ES-I3 (cell line): Measurements from ENCODE around the gene ERLIN1.

ENCODE experiments used
- H3K36me3 ChIP-seq: 2 replicates; pipeline ENCODE4 v1.6.1; 2013; ENCODE audit warnings: mild to moderate bottlenecking, low read length, control low read depth, moderate library complexity; ENCODE audit not compliant: insufficient read depth
- H3K4me1 ChIP-seq: 2 replicates; pipeline ENCODE4 v1.6.1; 2013; ENCODE audit warnings: mild to moderate bottlenecking, control low read depth, low read length; ENCODE audit not compliant: insufficient read depth
- H3K9ac ChIP-seq: 2 replicates; pipeline ENCODE4 v1.6.1; 2013; ENCODE audit warnings: low read depth, mild to moderate bottlenecking, low read length, moderate library complexity
- H3K9me3 ChIP-seq: 2 replicates; pipeline ENCODE4 v1.6.1; 2013; ENCODE audit warnings: mild to moderate bottlenecking, low read length, moderate library complexity; ENCODE audit not compliant: control insufficient read depth, insufficient read depth

The ERLIN1 gene

DNA sequence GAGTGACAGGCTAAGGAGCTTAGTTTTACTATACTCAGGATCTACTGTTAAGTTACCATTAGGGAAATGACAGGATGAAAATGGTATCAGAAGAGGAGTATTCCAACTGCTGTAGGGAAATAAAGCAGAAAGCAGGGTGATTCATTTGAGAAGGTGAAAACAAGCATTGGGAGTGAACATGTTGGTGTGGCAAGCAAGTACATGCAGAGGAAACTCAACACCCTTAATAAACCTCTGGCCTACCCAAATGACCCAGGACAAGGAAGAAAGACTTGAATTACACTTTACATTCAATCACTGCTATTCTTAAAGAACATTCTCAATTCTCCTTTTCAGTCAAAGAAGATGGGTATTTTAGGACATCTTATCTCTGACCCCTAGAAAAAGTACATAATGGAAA, 28.7 kb downstream of the ERLIN1 start:
- Histone ChIP-seq H3K9me3 (no peaks in the 10 kb centered on the region), H3K4me1 (no peaks in the 10 kb centered on the region), H3K36me3 (peaks cover 4% of the 10 kb centered on the region), H3K9ac (no peak overlapping the region)

DNA sequence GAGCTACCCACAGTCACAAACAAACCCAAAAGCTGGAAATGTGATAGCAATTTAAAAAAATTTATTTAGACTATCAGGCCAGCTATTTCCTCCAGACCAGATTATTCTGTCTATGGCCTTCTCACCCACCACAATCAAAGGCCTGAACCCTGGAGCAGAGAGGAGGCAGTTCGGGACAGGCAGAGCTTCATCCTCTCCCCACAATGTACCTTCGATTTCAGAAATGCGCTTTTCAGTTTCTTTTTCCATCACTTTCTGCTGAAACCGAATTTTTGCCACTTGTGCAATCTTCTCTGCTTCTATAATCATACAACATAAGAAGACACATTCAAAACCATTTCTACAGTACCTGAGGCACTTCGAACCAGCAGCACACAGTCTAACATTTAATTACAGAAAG, 29.9 kb downstream of the ERLIN1 start:
- Histone ChIP-seq H3K36me3 (peaks cover 6% of the 10 kb centered on the region), H3K9ac (no peak overlapping the region), H3K4me1 (no peaks in the 10 kb centered on the region), H3K9me3 (no peaks in the 10 kb centered on the region)

DNA sequence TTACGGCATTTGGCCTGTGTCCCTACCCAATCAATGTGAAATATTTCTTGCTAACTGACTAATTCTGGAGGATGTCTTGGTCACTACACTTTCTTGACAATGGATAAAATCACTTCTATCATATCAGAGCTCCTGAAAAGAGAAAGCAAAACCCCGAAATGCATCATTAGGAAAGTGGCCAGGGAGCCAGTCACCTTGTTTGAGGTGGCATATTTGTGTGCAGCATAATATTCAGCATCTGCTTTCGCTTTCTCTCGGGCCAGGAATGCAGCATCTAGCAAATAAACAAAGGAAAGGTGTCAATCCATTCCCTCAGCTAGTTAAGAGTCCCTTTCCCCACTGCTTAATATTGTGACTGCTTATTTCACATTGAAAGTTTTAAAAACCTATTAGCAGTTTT, 31.2 kb downstream of the ERLIN1 start:
- H3K9me3 ChIP-seq, result no peaks in the 10 kb centered on the region
- H3K4me1 ChIP-seq, result no peaks in the 10 kb centered on the region
- H3K9ac ChIP-seq, result no peak overlapping the region
- peaks cover 7% of the 10 kb centered on the region for H3K36me3 ChIP-seq

DNA sequence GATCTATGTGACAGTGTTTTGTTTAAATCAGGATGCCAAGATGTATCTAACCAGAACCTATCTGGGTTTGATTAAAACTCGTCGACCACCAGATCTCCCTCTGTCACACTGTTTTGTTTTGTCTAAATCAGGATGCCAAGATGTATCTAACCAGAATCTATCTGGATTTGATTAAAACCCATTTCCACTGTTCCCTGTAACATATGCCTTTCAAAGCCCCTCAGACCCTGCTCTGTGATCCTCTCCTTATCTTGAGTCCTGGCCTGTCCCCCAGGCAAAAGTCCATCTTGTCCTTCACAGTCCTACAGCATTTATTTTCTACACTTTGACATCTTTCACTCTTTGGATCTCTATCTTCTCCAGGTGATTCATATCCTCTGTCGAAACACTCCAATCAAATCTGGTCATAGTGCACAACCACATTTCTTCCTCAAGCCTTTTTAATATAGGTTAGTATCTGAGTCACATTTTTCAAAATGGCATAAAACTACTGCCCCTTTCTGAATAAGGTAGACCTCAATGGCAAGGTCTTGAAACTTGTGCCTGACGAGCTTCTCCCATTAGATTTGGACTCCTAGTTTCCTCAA, 32.5 kb downstream of the ERLIN1 start:
- H3K9ac ChIP-seq, result no peak overlapping the region
- peaks cover 7% of the 10 kb centered on the region for H3K36me3 ChIP-seq
- no peaks in the 10 kb centered on the region for H3K9me3 ChIP-seq
- H3K4me1 ChIP-seq, result peaks cover 6% of the 10 kb centered on the region; the same call in 1 of the 2 replicates

DNA sequence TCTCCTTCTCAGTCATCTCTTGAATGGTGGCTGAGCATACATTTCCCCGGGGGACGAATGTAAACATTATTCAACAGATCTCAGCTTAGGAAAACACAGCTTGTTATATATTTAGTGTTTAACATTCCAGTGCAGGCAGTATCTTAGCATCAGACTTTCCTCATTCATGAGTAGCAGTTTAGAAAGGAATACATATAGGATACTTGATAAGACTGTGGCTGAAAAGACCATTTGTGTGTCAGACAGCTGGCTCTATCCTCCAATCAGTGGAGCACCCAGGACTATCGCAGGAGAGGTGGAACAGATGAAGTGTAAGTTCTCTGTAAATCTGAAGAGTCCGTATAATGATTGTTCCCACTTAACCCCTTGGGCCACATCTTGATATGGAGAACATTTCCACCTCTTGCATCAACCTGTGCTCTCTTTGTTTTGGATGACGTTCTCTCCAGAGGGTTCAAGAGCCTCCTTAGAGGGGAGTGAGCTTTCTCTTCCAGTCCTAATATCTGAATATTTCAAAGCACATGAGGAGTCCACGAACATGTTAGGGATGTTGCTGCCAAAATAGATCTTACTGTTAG, 34.0 kb downstream of the ERLIN1 start:
- H3K4me1 ChIP-seq, result peaks cover 6% of the 10 kb centered on the region; the same call in 1 of the 2 replicates
- peaks cover 7% of the 10 kb centered on the region for H3K36me3 ChIP-seq
- no peak overlapping the region for H3K9ac ChIP-seq
- no peaks in the 10 kb centered on the region for H3K9me3 ChIP-seq

DNA sequence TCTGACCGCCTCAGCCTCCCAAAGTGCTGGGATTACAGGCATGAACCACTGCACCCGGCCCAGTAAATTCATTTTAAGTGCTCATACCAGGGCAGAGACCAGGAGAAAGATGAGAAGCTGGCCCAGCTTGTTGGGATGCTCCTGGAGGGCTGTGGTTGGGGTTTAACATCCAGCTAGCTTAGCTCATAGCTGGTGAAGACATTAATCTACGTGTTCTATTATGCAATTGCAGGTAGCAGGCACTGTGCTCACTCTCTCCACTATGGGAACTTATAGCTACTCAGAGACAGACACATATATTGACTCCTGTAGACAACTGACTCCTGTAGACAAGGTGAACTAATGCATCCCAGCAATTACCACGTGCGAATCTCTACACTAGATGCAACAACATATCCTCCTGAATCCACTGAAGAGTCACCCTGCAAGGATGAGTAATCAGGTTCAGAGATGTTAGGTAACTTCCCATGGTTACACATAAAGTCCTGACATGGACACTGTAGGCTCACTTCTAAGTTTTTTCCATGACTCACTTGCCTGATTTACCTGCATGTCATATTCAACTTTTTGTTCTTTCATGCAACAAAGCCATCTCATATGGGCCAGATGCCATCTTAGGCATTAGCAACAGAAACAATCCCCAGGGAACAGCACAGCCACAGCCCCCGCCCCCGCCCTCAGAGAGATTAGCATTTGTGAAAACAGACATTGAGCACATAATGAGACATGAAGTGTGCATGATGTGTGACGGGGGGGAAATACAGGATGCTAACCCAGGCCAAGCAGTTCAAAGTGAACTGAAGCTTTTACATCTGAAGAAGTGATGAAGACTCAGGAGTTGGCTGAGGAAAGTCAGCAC, 37.2 kb downstream of the ERLIN1 start:
- peaks cover 4% of the 10 kb centered on the region for H3K36me3 ChIP-seq
- H3K4me1 ChIP-seq, result peaks cover 6% of the 10 kb centered on the region; the same call in 1 of the 2 replicates
- H3K9me3 ChIP-seq, result no peaks in the 10 kb centered on the region
- H3K9ac ChIP-seq, result no peak overlapping the region

DNA sequence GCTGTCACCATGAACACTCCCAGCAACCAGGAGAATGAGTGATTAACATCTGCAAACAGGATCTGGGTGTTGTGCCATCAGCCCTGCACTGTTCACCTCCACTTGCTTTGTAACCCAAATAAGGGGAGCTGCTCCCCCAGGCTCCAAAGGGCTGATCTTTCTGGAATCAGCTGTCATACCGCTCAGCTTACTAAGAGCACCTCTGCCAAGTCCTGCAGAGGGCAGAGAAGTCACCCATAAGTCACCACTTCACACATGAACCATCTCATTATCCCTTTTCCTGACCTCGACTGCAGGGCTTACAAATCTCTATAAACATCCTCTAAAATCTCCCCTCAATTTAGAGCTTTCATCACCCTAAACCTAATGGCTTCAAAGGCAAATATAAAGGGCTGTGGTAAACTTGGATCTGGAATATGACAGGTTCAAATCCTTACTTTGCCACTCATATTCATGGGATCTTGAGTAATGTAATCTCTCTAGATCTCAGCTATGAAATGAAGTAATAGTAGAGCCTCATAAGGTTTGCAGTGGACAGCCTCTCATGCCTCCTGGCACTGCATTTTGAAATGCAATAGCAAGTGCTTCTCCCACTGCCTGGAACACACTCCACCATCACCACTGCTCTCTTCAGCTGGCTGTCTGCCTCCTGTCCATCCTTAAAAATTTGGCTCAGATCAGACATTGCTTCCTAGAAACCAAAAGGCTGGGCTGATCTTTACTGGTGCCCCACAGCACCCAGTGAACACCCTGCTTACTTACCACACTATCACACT, 38.8 kb downstream of the ERLIN1 start:
- Histone ChIP-seq H3K36me3 (peaks cover 3% of the 10 kb centered on the region; the same call in 1 of the 2 replicates), H3K9ac (no peak overlapping the region), H3K9me3 (no peaks in the 10 kb centered on the region), H3K4me1 (peaks cover 6% of the 10 kb centered on the region; the same call in 1 of the 2 replicates)

DNA sequence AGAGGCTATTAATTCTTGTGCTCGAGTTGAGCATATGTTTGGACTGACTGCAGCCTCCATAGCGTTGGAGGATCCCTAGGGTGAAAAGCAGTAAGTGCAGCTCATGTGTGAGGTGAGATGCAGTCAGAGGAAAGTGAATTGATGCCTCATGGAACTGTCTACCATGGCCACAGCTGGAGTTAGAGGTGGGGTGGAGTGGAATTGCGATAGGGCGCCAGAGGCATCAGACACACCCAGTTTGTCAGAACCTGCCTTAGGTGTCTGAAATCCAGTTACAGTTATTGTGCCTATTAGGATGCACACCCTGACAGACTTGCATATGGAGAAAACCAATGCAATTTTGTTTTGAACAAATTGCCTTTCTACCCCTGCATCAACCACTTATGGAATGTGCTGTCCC, 39.4 kb downstream of the ERLIN1 start:
- Histone ChIP-seq H3K4me1 (peaks cover 6% of the 10 kb centered on the region; the same call in 1 of the 2 replicates), H3K9me3 (no peaks in the 10 kb centered on the region), H3K36me3 (peaks cover 3% of the 10 kb centered on the region; the same call in 1 of the 2 replicates), H3K9ac (no peak overlapping the region)

DNA sequence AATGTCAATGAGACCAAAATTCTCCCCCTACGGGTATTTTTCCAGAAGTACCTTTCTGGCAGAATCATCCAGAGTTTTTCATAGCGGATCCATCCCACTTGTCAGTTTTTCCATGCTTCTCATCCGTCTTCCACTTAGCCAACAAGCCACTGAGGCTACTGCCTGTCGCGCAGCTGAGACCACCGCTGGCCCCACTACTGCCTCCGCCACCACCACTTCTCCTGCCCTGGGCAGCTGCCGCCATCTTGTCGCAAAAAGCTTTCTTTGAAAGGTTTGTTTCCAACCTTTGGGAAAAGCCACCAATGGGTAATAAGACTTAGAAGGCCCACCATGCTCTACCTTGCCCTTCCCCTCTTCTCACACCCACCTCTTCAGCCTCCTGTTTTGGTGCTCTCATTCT, 42.1 kb downstream of the ERLIN1 start:
- peaks cover 4% of the 10 kb centered on the region; the same call in 1 of the 2 replicates for H3K4me1 ChIP-seq
- H3K9ac ChIP-seq, result no peak overlapping the region
- H3K9me3 ChIP-seq, result no peaks in the 10 kb centered on the region
- H3K36me3 ChIP-seq, result no peaks in the 10 kb centered on the region

DNA sequence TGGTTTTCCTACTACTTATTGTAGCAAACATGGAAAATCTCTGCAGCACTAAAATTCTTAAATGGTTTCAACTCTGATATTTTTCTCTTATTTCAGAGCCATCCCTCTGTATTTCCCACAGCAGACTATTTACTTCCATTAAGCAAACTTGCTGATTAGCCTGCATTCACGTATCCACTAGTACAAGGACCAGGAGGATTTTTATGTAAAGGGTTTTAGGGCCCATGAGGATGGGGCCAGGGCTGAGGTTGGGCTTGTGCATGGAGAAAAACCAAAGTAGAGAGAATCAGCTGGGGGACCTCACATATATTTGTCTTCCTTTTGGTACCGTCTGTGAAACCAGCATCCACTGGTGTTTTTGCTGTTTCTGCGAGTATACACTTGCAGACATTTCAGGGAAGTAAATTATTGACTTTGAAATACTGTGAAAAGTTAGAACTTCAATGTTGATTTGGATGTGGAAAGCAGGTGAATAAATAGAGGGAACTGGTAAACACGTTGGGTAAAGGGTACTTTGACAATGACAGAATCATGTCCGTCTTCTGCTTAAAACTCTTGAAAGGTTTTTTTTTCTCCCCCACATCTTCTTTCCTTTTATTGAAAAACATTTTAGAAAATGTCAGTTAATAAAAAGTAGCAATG, 44.3 kb downstream of the ERLIN1 start:
- Histone ChIP-seq H3K4me1 (no peaks in the 10 kb centered on the region), H3K36me3 (no peaks in the 10 kb centered on the region), H3K9me3 (peaks cover 3% of the 10 kb centered on the region; the same call in 1 of the 2 replicates), H3K9ac (no peak overlapping the region)

DNA sequence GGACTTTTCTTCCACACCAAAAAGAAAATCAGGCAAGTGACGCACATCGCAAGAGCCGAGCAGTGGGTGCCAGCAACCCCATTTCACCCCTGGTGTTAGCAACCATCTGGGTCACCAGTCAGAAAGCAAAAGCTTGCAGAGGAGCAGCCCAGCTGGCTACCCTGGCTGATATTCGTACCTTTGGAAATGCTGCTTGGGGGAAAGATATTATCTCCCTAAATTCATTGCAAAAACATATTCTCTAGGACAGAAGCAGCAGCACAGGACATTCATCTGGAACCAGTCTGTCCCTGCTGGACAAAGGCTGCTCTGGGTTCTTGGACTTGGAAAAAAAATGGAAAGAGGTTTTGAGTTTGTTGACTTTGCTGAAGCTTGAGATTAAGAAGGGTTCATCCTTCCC, 45.8 kb downstream of the ERLIN1 start:
- Histone ChIP-seq H3K9ac (no peak overlapping the region), H3K9me3 (peaks cover 3% of the 10 kb centered on the region; the same call in 1 of the 2 replicates), H3K36me3 (no peaks in the 10 kb centered on the region), H3K4me1 (no peaks in the 10 kb centered on the region)

DNA sequence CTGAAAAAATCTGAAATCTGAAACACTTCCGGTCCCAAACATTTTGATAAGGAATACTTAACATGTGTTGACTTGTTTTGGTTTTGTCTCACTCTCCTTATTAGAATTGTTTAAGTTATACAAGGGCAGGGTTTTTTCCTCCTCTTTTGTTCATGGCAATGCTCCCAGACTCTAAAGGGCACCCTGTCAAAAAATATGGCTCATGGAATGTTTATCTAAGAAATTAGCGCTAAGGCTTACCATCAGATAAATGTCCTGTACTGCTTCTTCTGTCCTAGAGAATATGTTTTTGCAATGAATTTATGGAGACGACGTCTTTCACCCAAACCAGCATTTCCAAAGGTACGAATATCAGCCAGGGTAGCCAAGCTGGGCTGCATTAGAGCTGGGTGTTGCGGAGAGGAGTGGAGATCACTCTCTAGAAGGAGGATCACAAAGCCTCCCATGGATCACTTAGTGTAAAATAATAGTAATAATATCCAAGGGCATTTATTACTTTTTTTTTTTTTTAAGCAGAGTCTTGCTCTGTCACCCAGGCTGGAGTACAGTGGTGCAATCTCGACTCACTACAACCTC, 46.8 kb downstream of the ERLIN1 start:
- Histone ChIP-seq H3K36me3 (no peaks in the 10 kb centered on the region), H3K9ac (no peak overlapping the region), H3K4me1 (no peaks in the 10 kb centered on the region), H3K9me3 (peaks cover 3% of the 10 kb centered on the region; the same call in 1 of the 2 replicates)

DNA sequence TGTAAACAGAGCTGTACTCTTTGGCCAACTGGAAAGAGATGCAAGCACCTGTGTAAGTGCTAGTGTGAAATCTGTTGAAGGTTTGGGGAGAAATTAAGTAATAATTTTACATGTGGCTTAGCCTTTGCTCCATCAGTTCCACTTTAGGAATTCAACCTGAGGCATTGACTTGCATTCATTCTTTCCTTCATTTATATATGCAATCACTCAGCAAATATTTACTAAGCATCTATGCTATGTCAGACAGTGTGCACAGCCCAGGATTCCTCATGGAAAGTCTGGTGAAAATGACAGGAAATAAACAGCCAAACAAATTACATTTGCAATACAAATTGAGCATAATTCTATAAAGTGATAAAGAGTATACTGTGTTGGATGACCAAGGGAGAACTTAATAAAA, 50.3 kb downstream of the ERLIN1 start:
- Histone ChIP-seq H3K9ac (no peak overlapping the region), H3K4me1 (no peaks in the 10 kb centered on the region), H3K9me3 (peaks cover 3% of the 10 kb centered on the region; the same call in 1 of the 2 replicates), H3K36me3 (no peaks in the 10 kb centered on the region)
